NB4 (cell line): ENCODE results near the gene AFMID.

Experiments used
- DNase-seq: peaks from one replicate; pipeline ENCODE4 v3.0.0; 2010; ENCODE audit warnings: low read depth
- H3K4me3 ChIP-seq: one replicate; pipeline ENCODE4 v1.5.1; 2011; ENCODE audit warnings: mild to moderate bottlenecking, low read depth, low read length, moderate library complexity
- MYC ChIP-seq: IDR thresholded peaks from 2 replicates; pipeline ENCODE4 v1.6.1; 2011; ENCODE audit warnings: low read depth, low read length
- POLR2A ChIP-seq: IDR thresholded peaks from 2 replicates; pipeline ENCODE4 v1.6.1; 2011; ENCODE audit warnings: mild to moderate bottlenecking; ENCODE audit not compliant: insufficient read length; ENCODE audit errors: extremely low read depth
- TF ChIP-seq, protein P1 (sequence below): IDR thresholded peaks from 2 replicates; pipeline ENCODE4 v1.6.1; 2011; ENCODE audit warnings: low read depth, low read length
- TF ChIP-seq, protein P2 (sequence below): IDR thresholded peaks from one replicate; pipeline ENCODE4 v1.5.1; 2012; ENCODE audit warnings: low read depth, low read length

AFMID gene

DNA sequence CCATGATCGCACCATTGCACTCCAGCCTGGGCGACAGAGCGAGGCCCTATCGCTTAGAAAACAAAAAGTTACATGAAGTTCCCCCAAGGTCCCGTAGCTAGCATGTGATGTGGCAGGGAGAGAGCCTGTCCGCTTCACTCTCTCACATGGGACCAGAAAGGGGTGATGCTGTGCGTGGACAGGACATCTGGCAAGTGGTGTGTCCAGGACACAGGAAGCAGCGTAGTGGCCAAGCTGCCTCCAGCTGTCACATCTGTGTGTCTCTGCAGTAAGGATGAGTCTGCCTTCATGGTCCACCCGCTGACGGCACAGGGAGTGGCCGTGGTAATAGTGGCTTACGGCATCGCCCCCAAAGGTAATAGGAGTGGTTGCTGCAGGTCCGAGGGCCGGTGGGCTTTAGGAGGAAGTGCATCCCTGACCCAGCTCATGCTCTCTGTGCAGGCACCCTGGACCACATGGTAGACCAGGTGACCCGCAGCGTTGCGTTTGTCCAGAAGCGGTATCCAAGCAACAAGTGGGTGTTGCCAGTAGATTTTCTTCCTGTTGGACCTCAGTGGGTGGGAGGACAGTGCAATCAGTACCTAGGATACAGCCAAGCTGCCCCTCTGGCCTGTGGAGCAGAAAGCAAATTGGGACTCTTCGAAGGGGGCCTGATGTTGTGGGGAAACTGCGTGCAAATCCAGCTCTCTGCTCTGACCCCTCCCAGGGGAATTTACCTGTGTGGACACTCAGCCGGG is 17.4 kb downstream of the AFMID start:
- no peak for TF ChIP-seq MYC
- no peak for TF ChIP-seq POLR2A
- TF ChIP-seq, protein P1, sequence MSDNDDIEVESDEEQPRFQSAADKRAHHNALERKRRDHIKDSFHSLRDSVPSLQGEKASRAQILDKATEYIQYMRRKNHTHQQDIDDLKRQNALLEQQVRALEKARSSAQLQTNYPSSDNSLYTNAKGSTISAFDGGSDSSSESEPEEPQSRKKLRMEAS = no peak
- TF ChIP-seq, protein P2, sequence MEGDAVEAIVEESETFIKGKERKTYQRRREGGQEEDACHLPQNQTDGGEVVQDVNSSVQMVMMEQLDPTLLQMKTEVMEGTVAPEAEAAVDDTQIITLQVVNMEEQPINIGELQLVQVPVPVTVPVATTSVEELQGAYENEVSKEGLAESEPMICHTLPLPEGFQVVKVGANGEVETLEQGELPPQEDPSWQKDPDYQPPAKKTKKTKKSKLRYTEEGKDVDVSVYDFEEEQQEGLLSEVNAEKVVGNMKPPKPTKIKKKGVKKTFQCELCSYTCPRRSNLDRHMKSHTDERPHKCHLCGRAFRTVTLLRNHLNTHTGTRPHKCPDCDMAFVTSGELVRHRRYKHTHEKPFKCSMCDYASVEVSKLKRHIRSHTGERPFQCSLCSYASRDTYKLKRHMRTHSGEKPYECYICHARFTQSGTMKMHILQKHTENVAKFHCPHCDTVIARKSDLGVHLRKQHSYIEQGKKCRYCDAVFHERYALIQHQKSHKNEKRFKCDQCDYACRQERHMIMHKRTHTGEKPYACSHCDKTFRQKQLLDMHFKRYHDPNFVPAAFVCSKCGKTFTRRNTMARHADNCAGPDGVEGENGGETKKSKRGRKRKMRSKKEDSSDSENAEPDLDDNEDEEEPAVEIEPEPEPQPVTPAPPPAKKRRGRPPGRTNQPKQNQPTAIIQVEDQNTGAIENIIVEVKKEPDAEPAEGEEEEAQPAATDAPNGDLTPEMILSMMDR = no peak
- no peak overlapping the region for H3K4me3 ChIP-seq
- no peak for DNase-seq

- TF ChIP-seq, protein P2 = no peak
- TF ChIP-seq POLR2A (no peak), MYC (no peak)
- TF ChIP-seq, protein P1 = no peak
- no peak overlapping the region for H3K4me3 ChIP-seq
- DNase-seq = no peak
Observed at GRCh38 chr17:78205124-78205775, 18.1 kb downstream of the AFMID start.

GRCh38 chr17:78206298-78206697 is 19.1 kb downstream of the AFMID start:
- H3K4me3 ChIP-seq = no peak overlapping the region
- TF ChIP-seq, protein P2 = no peak
- TF ChIP-seq POLR2A (no peak), MYC (no peak)
- TF ChIP-seq, protein P1 = no peak
- no peak for DNase-seq

- no peak for DNase-seq
- TF ChIP-seq MYC (no peak), POLR2A (no peak)
- TF ChIP-seq, protein P2 = no peak
- TF ChIP-seq, protein P1 = no peak
- H3K4me3 ChIP-seq = no peak overlapping the region
Observed at GRCh38 chr17:78208486-78208885, 21.3 kb downstream of the AFMID start.

DNA sequence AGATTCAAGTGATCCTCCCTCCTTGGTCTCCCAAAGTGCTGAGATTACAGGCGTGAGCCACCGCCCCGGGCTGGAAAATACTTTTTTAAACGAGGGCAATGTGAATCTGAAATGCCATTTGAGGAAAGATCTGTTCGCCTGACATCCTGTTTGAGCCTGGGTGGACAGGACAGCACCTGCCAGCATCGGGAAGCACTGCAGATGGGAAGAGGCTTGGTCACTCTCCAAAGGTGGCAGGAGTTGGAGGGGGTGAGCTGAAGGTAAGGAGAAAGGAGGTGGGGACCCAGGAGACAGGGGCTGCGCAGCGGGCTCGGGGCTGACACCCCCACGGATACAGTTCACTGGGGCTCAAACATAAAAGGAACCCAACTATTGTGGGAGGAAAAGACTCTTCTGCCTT is 22.9 kb downstream of the AFMID start:
- TF ChIP-seq MYC (no peak), POLR2A (no peak)
- TF ChIP-seq, protein P2 = no peak
- TF ChIP-seq, protein P1 = no peak
- DNase-seq = no peak
- no peak overlapping the region for H3K4me3 ChIP-seq
